GM19452 (cell line): ENCODE data around the gene PTTG1IP.
"Not testable (repeated sequence)": the region's sequence is repeated elsewhere in the genome, so short reads cannot be mapped to it uniquely, and the experiment has no call there.

ENCODE experiments used
- ATAC-seq: cut with Tn5 transposase; IDR thresholded peaks from one replicate; pipeline ENCODE4 v1.9.1; 2021; ENCODE audit not compliant: unreplicated experiment

PTTG1IP gene

GRCh38 chr21:44883250-44883649, 9.8 kb upstream of the PTTG1IP start:
- ATAC-seq = no peak

GRCh38 chr21:44881198-44881872, 7.8 kb upstream of the PTTG1IP start:
- ATAC-seq = no peak

GRCh38 chr21:44880405-44881197, 7.1 kb upstream of the PTTG1IP start:
- no peak for ATAC-seq

GRCh38 chr21:44879238-44879637, 5.7 kb upstream of the PTTG1IP start:
- ATAC-seq = not testable (repeated sequence)

GRCh38 chr21:44878053-44878982, 4.8 kb upstream of the PTTG1IP start:
- ATAC-seq = no peak

GRCh38 chr21:44876849-44877575, 3.5 kb upstream of the PTTG1IP start:
- no peak for ATAC-seq

GRCh38 chr21:44875316-44875700, 1.8 kb upstream of the PTTG1IP start:
- no peak for ATAC-seq

- no peak for ATAC-seq
Measured at GRCh38 chr21:44874497-44875315, 1.2 kb upstream of the PTTG1IP start.

- no peak for ATAC-seq
Measured at GRCh38 chr21:44874240-44874496, 678 bp upstream of the PTTG1IP start.

- ATAC-seq = no peak
Measured at GRCh38 chr21:44872649-44873355, 688 bp downstream of the PTTG1IP start.

GRCh38 chr21:44872323-44872648, 1.2 kb downstream of the PTTG1IP start:
- ATAC-seq = no peak

- no peak for ATAC-seq
Measured at GRCh38 chr21:44871576-44872269, 1.8 kb downstream of the PTTG1IP start.

- no peak for ATAC-seq
Measured at GRCh38 chr21:44870748-44871495, 2.6 kb downstream of the PTTG1IP start.

- no peak for ATAC-seq
Measured at GRCh38 chr21:44869781-44870747, 3.4 kb downstream of the PTTG1IP start.

GRCh38 chr21:44868707-44869106, 4.8 kb downstream of the PTTG1IP start:
- no peak for ATAC-seq

- no peak for ATAC-seq
Measured at GRCh38 chr21:44867999-44868700, 5.3 kb downstream of the PTTG1IP start.

- ATAC-seq = no peak
Measured at GRCh38 chr21:44867464-44867863, 6.0 kb downstream of the PTTG1IP start.
